Effector memory CD4-positive, alpha-beta T cell (primary cell): ENCODE data around the gene MPP7.
"Not testable (repeated sequence)": the region's sequence is repeated elsewhere in the genome, so short reads cannot be mapped to it uniquely, and the experiment has no call there.

Experiments used
- DNase-seq, 3 donors: peaks; one replicate each; pipeline ENCODE4 v3.0.0-alpha.2; 2020
- H3K27ac ChIP-seq: 2 replicates; pipeline ENCODE4 v1.7.0; 2013; ENCODE audit warnings: mild to moderate bottlenecking, low read length, moderate library complexity; ENCODE audit not compliant: insufficient read depth, poor library complexity, severe bottlenecking
- H3K27me3 ChIP-seq: replicated peaks from 2 replicates; pipeline ENCODE4 v1.7.0; 2013; ENCODE audit warnings: mild to moderate bottlenecking, low read length; ENCODE audit not compliant: insufficient read depth, control insufficient read depth, poor library complexity, severe bottlenecking
- H3K36me3 ChIP-seq: 2 replicates; pipeline ENCODE4 v1.7.0; 2013; ENCODE audit warnings: mild to moderate bottlenecking, low read length, moderate library complexity; ENCODE audit not compliant: control insufficient read depth, insufficient read depth
- H3K4me1 ChIP-seq: 2 replicates; pipeline ENCODE4 v1.7.0; 2013; ENCODE audit warnings: low read length, mild to moderate bottlenecking; ENCODE audit not compliant: control insufficient read depth, insufficient read depth, poor library complexity, severe bottlenecking
- H3K4me3 ChIP-seq: 2 replicates; pipeline ENCODE4 v1.7.0; 2013; ENCODE audit warnings: low read length, low read depth, mild to moderate bottlenecking; ENCODE audit not compliant: insufficient read depth, poor library complexity, severe bottlenecking
- H3K9me3 ChIP-seq: 2 replicates; pipeline ENCODE4 v1.7.0; 2013; ENCODE audit warnings: mild to moderate bottlenecking, low read length, moderate library complexity; ENCODE audit not compliant: control insufficient read depth

Gene MPP7

GRCh38 chr10:28326516-28327490, 23.9 kb upstream of the MPP7 start:
- no peak for DNase-seq
- Histone ChIP-seq H3K4me1 (peaks cover 23% of the 10 kb centered on the region), H3K9me3 (no peaks in the 10 kb centered on the region), H3K27ac (no peak overlapping the region), H3K27me3 (no peaks in the 10 kb centered on the region), H3K36me3 (no peaks in the 10 kb centered on the region), H3K4me3 (no peak overlapping the region)

DNA sequence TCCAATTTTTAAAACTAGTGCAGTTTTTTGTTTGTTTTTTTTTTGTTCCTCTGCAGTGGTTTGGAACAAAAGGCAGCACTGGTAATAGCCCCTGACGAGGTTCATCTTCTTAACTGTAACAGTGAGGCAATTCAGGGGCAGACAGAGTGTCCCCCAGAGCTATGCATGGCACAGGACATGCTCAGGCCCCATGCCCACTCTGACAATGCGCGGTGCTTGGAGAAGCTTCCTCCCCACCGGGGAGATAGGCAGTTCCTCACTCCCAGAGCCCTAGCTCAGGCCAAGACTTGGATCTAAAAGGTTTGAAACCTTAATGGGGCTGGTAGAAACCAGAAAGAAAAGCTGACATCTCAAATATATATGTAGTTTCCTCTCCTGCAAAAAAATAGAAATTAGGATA, 17.9 kb upstream of the MPP7 start:
- Histone ChIP-seq H3K27ac (no peak overlapping the region), H3K4me3 (no peak overlapping the region), H3K9me3 (no peaks in the 10 kb centered on the region), H3K36me3 (peaks cover 11% of the 10 kb centered on the region), H3K27me3 (no peaks in the 10 kb centered on the region), H3K4me1 (no peaks in the 10 kb centered on the region)
- no peak for DNase-seq

DNA sequence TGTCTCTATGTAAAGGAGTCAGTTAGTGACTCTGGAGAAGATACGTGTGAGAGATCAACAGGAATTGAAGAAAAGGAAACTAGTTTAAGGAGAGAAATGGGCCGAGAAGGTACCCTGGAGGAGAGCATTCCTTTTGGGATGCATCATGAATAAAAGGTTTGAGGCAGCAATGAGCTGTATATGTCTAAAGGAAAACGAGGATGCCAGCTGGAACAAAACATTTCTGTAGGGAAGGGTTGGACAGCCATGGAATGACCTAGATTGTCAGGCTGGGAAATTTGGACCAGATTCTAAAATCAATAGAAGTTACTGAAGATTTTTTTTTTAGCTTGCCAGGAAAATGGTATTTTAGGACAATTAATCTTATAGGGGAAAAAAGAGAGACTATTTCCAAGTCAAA, 17.2 kb upstream of the MPP7 start:
- Histone ChIP-seq H3K9me3 (no peaks in the 10 kb centered on the region), H3K4me1 (no peaks in the 10 kb centered on the region), H3K36me3 (peaks cover 11% of the 10 kb centered on the region), H3K27me3 (no peaks in the 10 kb centered on the region), H3K27ac (no peak overlapping the region), H3K4me3 (no peak overlapping the region)
- DNase-seq: no peak

DNA sequence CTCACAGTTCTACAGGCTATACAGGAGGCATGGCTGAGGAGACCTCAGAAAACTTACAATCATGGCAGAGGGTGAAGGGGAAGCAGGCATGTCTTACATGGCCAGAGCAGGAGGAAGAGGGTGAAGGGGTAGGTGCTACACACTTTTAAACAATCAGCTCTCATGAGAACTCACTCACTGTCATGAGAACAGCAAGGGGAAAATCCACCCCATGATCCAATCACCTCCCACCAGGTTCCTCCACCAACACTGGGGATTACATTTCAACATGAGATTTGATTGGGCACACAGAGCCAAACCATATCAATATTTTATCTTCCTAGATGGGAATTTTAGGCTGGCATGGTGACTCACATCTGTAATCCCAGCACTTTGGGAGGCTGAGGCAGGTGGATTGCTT, 16.2 kb upstream of the MPP7 start:
- H3K4me1 ChIP-seq, H3K4me3 ChIP-seq, H3K27ac ChIP-seq, H3K9me3 ChIP-seq, DNase-seq, H3K27me3 ChIP-seq: not testable (repeated sequence)
- peaks cover 11% of the 10 kb centered on the region for H3K36me3 ChIP-seq

DNA sequence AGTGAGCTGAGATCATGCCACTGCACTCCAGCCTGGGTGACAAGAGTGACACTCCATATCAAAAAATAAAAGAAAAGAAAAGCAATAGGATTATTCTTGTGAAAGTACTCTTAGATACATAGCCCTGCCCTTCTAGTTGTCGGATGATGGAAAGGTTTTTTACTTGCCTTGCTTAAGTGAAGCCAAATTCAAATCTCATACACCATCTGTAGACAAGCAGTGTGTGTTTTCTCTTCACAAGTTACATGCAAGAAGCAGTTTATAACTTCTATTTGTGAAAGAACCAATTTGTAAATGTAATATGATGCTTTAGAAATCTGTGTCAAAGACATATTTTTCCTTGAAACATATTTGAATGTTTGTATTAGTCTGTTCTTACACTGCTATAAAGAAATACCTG, 15.8 kb upstream of the MPP7 start:
- Histone ChIP-seq H3K4me1 (no peaks in the 10 kb centered on the region), H3K27me3 (no peaks in the 10 kb centered on the region), H3K36me3 (peaks cover 11% of the 10 kb centered on the region), H3K9me3 (no peaks in the 10 kb centered on the region), H3K27ac (no peak overlapping the region), H3K4me3 (no peak overlapping the region)
- no peak for DNase-seq

GRCh38 chr10:28317760-28318159, 14.9 kb upstream of the MPP7 start:
- Histone ChIP-seq H3K27me3 (no peaks in the 10 kb centered on the region), H3K4me3 (no peak overlapping the region), H3K27ac (no peak overlapping the region), H3K9me3 (no peaks in the 10 kb centered on the region), H3K36me3 (peaks cover 11% of the 10 kb centered on the region), H3K4me1 (no peaks in the 10 kb centered on the region)
- no peak for DNase-seq

- Histone ChIP-seq H3K27ac (no peak overlapping the region), H3K27me3 (no peaks in the 10 kb centered on the region), H3K4me3 (no peak overlapping the region), H3K36me3 (peaks cover 11% of the 10 kb centered on the region), H3K4me1 (no peaks in the 10 kb centered on the region), H3K9me3 (no peaks in the 10 kb centered on the region)
- no peak for DNase-seq
Observed at GRCh38 chr10:28316696-28317095, 13.8 kb upstream of the MPP7 start.

- H3K27ac ChIP-seq: no peak overlapping the region
- no peak overlapping the region for H3K4me3 ChIP-seq
- H3K27me3 ChIP-seq: no peaks in the 10 kb centered on the region
- H3K36me3 ChIP-seq: peaks cover 9% of the 10 kb centered on the region
- no peak for DNase-seq
- no peaks in the 10 kb centered on the region for H3K9me3 ChIP-seq
- no peaks in the 10 kb centered on the region for H3K4me1 ChIP-seq
Observed at GRCh38 chr10:28315140-28315539, 12.3 kb upstream of the MPP7 start.

- H3K4me1 ChIP-seq: no peaks in the 10 kb centered on the region
- no peaks in the 10 kb centered on the region for H3K27me3 ChIP-seq
- H3K9me3 ChIP-seq: no peaks in the 10 kb centered on the region
- no peak overlapping the region for H3K27ac ChIP-seq
- no peak for DNase-seq
- H3K4me3 ChIP-seq: no peak overlapping the region
- peaks cover 9% of the 10 kb centered on the region for H3K36me3 ChIP-seq
Observed at GRCh38 chr10:28314211-28314610, 11.3 kb upstream of the MPP7 start.

DNA sequence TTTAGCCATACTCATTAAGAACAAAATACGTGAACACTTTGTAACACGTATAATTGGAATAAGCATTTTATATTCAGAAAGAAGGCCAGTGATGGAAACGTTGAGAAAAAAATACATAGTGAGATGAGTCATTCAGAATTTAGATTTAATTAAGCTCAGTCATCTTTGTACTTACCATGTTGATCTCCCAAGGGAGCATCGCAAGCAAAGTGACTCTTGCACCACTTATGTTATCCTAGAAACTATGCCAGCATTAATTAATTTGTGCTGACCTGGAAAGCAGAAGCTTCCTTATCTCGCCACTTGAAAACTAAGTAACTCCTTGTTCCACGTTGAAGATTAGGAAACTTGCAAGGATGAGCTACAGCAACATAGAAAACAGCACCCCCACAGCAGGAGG, 9.7 kb upstream of the MPP7 start:
- Histone ChIP-seq H3K36me3 (peaks cover 5% of the 10 kb centered on the region), H3K4me1 (no peaks in the 10 kb centered on the region), H3K27me3 (no peaks in the 10 kb centered on the region), H3K4me3 (no peak overlapping the region), H3K9me3 (no peaks in the 10 kb centered on the region), H3K27ac (no peak overlapping the region)
- no peak for DNase-seq
